ENCODE results near the gene TCOF1. TPM values are rescaled to one million over a fixed set of nuclear protein-coding genes. Genes with fewer than 3 reads are reported as not detected.

The TCOF1 gene
- 7.8 and 10.4 TPM in 2 replicates for total RNA-seq

DNA sequence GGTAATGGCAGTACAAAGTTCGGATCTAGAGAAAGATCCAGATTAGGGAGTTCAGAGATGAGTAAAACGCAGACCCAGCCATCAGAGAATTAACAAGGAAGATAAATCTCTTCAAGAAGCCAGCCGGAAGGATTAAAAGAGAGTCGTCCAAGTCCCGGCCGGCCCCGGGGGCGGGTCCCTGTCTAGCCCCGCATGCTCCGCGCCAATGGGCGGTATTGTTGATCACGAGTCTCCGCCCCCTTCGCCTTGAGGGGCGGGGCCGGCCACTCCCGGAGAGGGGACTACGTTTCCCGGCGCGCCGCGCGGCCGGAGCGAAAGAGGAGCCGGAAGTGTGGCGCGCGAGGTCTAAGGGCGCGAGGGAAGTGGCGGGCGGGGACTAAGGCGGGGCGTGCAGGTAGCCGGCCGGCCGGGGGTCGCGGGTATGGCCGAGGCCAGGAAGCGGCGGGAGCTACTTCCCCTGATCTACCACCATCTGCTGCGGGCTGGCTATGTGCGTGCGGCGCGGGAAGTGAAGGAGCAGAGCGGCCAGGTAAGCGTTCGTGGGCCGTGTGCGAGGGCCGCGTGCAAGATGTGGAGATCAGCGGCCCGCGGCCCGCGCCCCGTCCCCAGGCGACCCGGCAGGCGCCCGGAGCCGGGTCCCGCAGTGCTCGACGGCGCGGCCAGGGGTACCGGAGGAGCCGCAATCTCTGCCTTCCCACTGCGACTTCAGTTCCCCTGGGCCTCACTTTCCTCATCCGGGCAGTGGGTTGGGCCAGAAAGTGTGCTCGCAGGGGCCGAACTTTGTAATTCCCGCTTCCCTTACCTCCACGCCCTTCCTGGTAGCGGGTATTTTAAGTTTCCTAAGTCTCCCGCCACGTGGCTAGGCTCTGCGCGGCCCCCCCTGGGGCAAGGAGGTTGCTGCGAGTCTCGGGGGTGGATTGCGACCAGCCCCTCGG lies at the start of gene TCOF1:
Gene TCOF1 (plus strand): TSS at position 372 of the 935 bp plus-strand sequence. CDS start 50 bp downstream, at position 422.

GRCh38 chr5:150412319-150413175 lies 55.0 kb downstream of the TCOF1 start, which contains the start of gene CD74:
CD74 (minus strand) TSS chr5:150412910; CDS start chr5:150412749, 161 bp downstream.

Other genes starting within 250 kb of the TCOF1 start
- gene PDGFRB, start 201.9 kb upstream of the TCOF1 start, total RNA-seq: 97.1 and 121 TPM in 2 replicates
- gene CDX1, start 190.9 kb upstream of the TCOF1 start, total RNA-seq: under 0.01 and 0.09 TPM in 2 replicates
- not detected in 2 replicates for gene SLC6A7, start 167.6 kb upstream of the TCOF1 start, total RNA-seq
- gene CAMK2A, start 67.9 kb upstream of the TCOF1 start, total RNA-seq: 0.71 and 1.5 TPM in 2 replicates
- 22.2 and 26.8 TPM in 2 replicates for gene ARSI, start 54.8 kb upstream of the TCOF1 start, total RNA-seq
- gene CD74, start 55.2 kb downstream of the TCOF1 start, total RNA-seq: 0.85 and 1.8 TPM in 2 replicates
- gene RPS14, start 92.0 kb downstream of the TCOF1 start, total RNA-seq: 5,323 and 5,641 TPM in 2 replicates
- 21.6 and 26.5 TPM in 2 replicates for gene NDST1, start 150.4 kb downstream of the TCOF1 start, total RNA-seq

Measured in smooth muscle cell of bladder (primary cell).